Upper lobe of left lung (tissue), 6 donors: ENCODE data around the gene NHERF2. TPM values are rescaled to one million over a fixed set of nuclear protein-coding genes. Genes with fewer than 3 reads are reported as not detected.
A peak's percentile ranks its signal among the peaks of the same experiment; 100 is the strongest.

Experiments used
- ATAC-seq, 2 donors: fragments of 200-7000 bp; cut with Tn5 transposase; one replicate each; pipeline ENCODE4 v1.9.1; 2022; ENCODE audit warnings: mild to moderate bottlenecking in 2 of 2, moderate library complexity in 2 of 2; ENCODE audit not compliant: low FRiP score in 2 of 2
- DNase-seq, 2 donors: peaks; one replicate each; pipeline ENCODE4 v3.0.0-alpha.2; 2019 to 2020
- H3K27ac ChIP-seq, 4 donors: fragments of 200-600 bp; sonication (generic); one replicate each; pipeline ENCODE4 v1.5.1; 2016 to 2019
- H3K27me3 ChIP-seq, 4 donors: fragments of 200-600 bp; sonication (generic); one replicate each; pipeline ENCODE4 v1.5.1; 2017 to 2019
- H3K36me3 ChIP-seq, 4 donors: fragments of 200-600 bp; sonication (generic); one replicate each; pipeline ENCODE4 v1.5.1; 2016 to 2019
- H3K4me1 ChIP-seq, 4 donors: fragments of 200-600 bp; sonication (generic); one replicate each; pipeline ENCODE4 v1.5.1; 2018 to 2019
- H3K4me3 ChIP-seq, 4 donors: fragments of 200-600 bp; sonication (generic); one replicate each; pipeline ENCODE4 v1.5.1; 2017 to 2019; ENCODE audit warnings: mild to moderate bottlenecking in 2 of 4, moderate library complexity in 1 of 4
- H3K9me3 ChIP-seq, 4 donors: fragments of 200-600 bp; sonication (generic); one replicate each; pipeline ENCODE4 v1.5.1; 2018 to 2019
- EP300 ChIP-seq, 4 donors: sonication (generic); formaldehyde crosslinking; IDR thresholded peaks; one replicate each; pipeline ENCODE4 v1.5.1; 2017; ENCODE audit warnings: antibody characterized with exemption in 4 of 4, control low read depth in 2 of 4
- POLR2A ChIP-seq, 4 donors: fragments of 450-650 bp; IDR thresholded peaks; one replicate each; pipeline ENCODE4 v1.5.1; 2016 to 2017; ENCODE audit warnings: antibody characterized with exemption in 4 of 4, mild to moderate bottlenecking in 2 of 4
- POLR2AphosphoS5 ChIP-seq, 2 donors: sonication (generic); formaldehyde crosslinking; IDR thresholded peaks; one replicate each; pipeline ENCODE4 v1.5.1; 2017; ENCODE audit warnings: antibody characterized with exemption in 2 of 2
- WGBS, 2 donors: methylation state at CpG; one replicate each; pipeline ENCODE4 v1.1.5; 2017 to 2018; 5-methylcytosine and 5-hydroxymethylcytosine counted together
- total RNA-seq, 6 donors: library from RNA; depleted of rRNA in 4 of 6; stranded (reverse); fragments of >200 nt in 4 of 6; gene quantifications; one replicate each; pipeline versions ENCODE4 v1.1.0 to v1.2.1, GENCODE V29; 2016 to 2021
- TF ChIP-seq, protein P1 (sequence below), 6 experiments: fragments of 450-650 bp in 4 of 6; fragments of 200-600 bp in 2 of 6; sonication (generic) in 2 of 6; IDR thresholded peaks; one replicate each; pipeline ENCODE4 v1.5.1; 2016 to 2019; ENCODE audit warnings: antibody characterized with exemption in 6 of 6
- donor health status: DM: no; HTN: no; CAD: no; lungs with moderate emphysema.
- donor health status: DM: no; HTN: yes; CAD: no; lungs with severe emphysema.

Gene NHERF2
- total RNA-seq, 6 donors from 2014 or later, result 131 to 604 (median 283) TPM

DNA sequence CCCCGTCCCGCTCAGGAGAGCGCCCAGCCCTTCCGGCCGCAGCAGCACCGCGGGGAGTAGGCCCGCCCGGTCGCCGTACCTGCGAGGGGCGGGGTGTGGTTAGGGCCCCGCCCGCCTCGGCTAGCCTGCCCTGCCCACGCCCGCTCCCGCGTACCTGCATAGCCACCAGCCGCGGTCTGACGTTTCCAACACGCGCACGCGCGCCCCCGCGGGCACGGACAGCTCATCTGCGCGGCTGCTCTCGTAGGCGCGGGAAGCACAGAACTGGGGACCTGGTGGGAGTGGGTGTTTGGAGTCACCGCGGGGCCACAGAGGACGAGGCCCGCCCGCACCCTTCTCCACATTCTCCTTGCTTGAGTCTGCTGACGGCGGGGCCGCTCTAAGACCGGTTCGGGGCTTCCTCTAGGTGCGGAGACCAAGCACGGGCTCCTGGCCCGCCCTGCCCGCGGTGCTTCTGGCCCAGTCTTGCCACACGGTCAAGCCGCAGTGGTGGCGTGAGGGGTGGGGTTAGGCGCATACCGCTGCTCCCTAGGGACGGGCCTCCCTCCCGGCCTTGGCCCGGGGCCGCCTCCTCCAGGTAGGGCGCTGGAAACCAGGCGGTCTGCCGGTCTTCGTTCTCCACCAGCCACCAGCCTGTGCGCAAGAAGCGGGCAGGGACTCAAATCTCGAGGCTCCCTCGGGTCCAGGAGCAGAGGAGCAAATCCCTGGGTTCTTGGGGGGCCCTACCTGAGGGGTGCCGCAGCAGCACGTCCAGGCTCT is 47.3 kb upstream of the NHERF2 start:
- 33 to 43% methylated on average over 15 to 45 of the region's 70 CpGs for WGBS, 2 donors
- H3K9me3 ChIP-seq, result no peaks in the 10 kb centered on the region
- ATAC-seq, result peak in 1 of 2 donors; percentile 82
- TF ChIP-seq, protein P1, sequence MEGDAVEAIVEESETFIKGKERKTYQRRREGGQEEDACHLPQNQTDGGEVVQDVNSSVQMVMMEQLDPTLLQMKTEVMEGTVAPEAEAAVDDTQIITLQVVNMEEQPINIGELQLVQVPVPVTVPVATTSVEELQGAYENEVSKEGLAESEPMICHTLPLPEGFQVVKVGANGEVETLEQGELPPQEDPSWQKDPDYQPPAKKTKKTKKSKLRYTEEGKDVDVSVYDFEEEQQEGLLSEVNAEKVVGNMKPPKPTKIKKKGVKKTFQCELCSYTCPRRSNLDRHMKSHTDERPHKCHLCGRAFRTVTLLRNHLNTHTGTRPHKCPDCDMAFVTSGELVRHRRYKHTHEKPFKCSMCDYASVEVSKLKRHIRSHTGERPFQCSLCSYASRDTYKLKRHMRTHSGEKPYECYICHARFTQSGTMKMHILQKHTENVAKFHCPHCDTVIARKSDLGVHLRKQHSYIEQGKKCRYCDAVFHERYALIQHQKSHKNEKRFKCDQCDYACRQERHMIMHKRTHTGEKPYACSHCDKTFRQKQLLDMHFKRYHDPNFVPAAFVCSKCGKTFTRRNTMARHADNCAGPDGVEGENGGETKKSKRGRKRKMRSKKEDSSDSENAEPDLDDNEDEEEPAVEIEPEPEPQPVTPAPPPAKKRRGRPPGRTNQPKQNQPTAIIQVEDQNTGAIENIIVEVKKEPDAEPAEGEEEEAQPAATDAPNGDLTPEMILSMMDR (IDR thresholded peaks at IDR 0.05), result no peak
- TF ChIP-seq POLR2A (IDR thresholded peaks at IDR 0.05), result peak in 3 of 4 donors; percentile 36 to 69 (median 64)
- peak in 1 of 2 donors; percentile 24 for TF ChIP-seq POLR2AphosphoS5 (IDR thresholded peaks at IDR 0.05)
- H3K4me3 ChIP-seq, result peak overlapping the region in 3 of 4 donors; percentile 44 to 55 (median 54)
- peaks cover 0 to 24% (median 10%) of the 10 kb centered on the region in 4 donors for H3K27me3 ChIP-seq
- H3K27ac ChIP-seq, result peak overlapping the region; percentile 70 to 79 (median 76)
- peaks cover 14 to 46% (median 43%) of the 10 kb centered on the region in 4 donors for H3K36me3 ChIP-seq
- peak; percentile 92 to 96 for DNase-seq
- H3K4me1 ChIP-seq, result peaks cover 6 to 47% (median 18%) of the 10 kb centered on the region in 4 donors

DNA sequence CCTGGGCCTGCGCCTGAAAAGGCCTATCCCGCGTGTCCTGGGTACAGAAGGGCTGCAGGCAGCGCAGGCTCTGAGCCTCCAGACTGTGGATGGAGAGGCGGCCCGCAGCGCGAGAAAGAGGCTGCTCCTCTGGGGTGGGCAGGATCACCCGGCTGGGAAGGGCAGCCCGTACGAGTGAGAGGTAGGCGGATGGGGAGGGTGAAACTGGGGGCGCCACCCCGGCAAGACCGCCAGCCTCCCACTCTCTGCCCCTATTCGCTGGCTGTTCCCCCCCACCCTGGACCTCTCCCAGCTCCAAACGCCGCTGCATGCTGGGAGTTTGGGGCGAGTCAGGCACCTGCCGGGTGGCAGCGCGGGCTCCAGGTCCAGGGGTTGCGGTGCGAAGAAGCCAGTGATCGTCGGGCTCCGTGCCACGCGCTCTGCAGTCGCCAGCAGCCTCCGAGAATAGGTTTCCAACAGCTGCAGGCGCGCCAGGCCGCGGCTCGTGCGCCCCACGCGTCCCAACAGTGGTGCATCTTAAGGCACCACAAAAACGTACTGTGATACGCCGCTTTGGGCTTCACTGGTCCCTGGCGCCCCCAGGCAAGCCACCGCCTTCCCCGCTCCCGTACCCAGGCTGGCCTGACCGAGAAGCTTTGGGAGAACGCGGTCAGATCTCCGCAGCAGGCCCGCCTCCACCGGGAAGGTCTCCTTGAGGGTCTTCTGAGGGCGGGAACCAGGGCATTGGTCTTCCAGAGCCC is 46.5 kb upstream of the NHERF2 start:
- Histone ChIP-seq H3K27me3 (peaks cover 0 to 24% (median 10%) of the 10 kb centered on the region in 4 donors), H3K36me3 (peaks cover 14 to 39% (median 36%) of the 10 kb centered on the region in 4 donors), H3K4me1 (peaks cover 13 to 54% (median 25%) of the 10 kb centered on the region in 4 donors), H3K4me3 (peak overlapping the region in 3 of 4 donors; percentile 44 to 55 (median 54)), H3K9me3 (no peaks in the 10 kb centered on the region), H3K27ac (peak overlapping the region; percentile 70 to 79 (median 76))
- DNase-seq, result peak in 1 of 2 donors; percentile 88
- no peak for ATAC-seq
- WGBS, 2 donors, result 8 to 23% methylated on average over 5 to 51 of the region's 53 CpGs
- TF ChIP-seq, protein P1 (IDR thresholded peaks at IDR 0.05), result no peak
- TF ChIP-seq POLR2AphosphoS5 (IDR thresholded peaks at IDR 0.05) (no peak), EP300 (IDR thresholded peaks at IDR 0.05) (no peak), POLR2A (IDR thresholded peaks at IDR 0.05) (no peak)

DNA sequence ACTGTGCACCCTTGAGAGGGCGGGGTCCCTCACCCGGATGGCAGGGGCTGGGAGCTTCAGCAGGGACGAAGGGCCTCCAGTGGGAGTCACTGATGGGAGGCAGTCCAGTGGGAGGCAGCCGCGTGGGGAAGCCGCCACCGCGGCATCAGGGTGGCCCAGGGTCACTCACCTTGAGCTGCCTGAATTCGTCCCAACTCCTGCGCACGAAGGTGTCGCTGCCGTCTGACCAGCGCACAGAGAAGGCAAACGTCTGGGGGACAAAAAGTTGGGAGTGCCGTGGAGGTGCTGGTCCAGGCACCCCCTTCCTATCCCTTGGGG is 46.0 kb upstream of the NHERF2 start:
- Histone ChIP-seq H3K27me3 (peaks cover 0 to 24% (median 10%) of the 10 kb centered on the region in 4 donors), H3K9me3 (no peaks in the 10 kb centered on the region), H3K27ac (no peak overlapping the region), H3K36me3 (peaks cover 9 to 36% (median 34%) of the 10 kb centered on the region in 4 donors), H3K4me1 (peaks cover 15 to 57% (median 28%) of the 10 kb centered on the region in 4 donors), H3K4me3 (no peak overlapping the region)
- ATAC-seq (no peak), DNase-seq (peak in 1 of 2 donors; percentile 71)
- TF ChIP-seq, protein P1 (IDR thresholded peaks at IDR 0.05), result no peak
- no peak for TF ChIP-seq POLR2A (IDR thresholded peaks at IDR 0.05)
- TF ChIP-seq POLR2AphosphoS5 (IDR thresholded peaks at IDR 0.05), result no peak
- TF ChIP-seq EP300 (IDR thresholded peaks at IDR 0.05), result no peak
- WGBS, 2 donors, result 30% methylated on average over 15 of the region's 16 CpGs; no CpG with 5 or more reads in 1 of the 2 donors

DNA sequence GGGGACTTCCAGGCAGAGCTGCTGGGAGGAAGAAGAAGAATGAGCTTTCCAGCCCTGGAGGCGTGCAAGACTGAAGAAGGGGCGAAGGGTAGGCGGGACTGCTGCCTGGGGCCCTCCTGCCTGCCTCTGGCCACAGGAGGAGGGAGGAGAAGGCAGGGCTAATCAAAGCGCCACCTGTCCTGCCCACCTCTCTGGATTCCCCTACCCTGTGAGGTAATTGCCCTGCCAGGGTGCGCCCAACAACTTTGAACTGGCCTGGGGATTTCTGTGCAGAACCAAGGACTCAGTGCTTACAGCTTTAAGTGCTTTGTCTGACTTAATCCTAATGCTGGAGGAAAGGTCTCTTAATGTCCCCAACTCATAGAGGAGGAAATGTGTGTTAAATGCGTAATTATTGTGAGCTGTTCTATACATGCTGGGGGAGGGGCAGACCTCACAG is 45.3 kb upstream of the NHERF2 start, which contains the start of gene NOXO1:
Gene NOXO1 (minus strand): TSS at position 72 of the 439 bp plus-strand sequence. CDS start 290 bp downstream, outside the sequence.
- Histone ChIP-seq H3K4me1 (peaks cover 15 to 57% (median 28%) of the 10 kb centered on the region in 4 donors), H3K4me3 (peak within 1 kb of the TSS in 3 of 4 donors; percentile 44 to 55 (median 54)), H3K36me3 (peaks cover 3 to 36% (median 34%) of the 10 kb centered on the region in 4 donors), H3K27me3 (peaks cover 0 to 24% (median 10%) of the 10 kb centered on the region in 4 donors), H3K27ac (peak within 1 kb of the TSS in 1 of 4 donors; percentile 79), H3K9me3 (no peaks in the 10 kb centered on the region)
- DNase-seq (peak in 1 of 2 donors; percentile 35), ATAC-seq (no peak)
- TF ChIP-seq, protein P1 (IDR thresholded peaks at IDR 0.05), result no peak
- TF ChIP-seq POLR2AphosphoS5 (IDR thresholded peaks at IDR 0.05), result no peak
- TF ChIP-seq EP300 (IDR thresholded peaks at IDR 0.05), result no peak
- TF ChIP-seq POLR2A (IDR thresholded peaks at IDR 0.05), result no peak
- 33% methylated on average over 2 to 6 of the region's 6 CpGs for WGBS, 2 donors
